ENCODE data around the gene TBC1D30.

- TF ChIP-seq CTCF (IDR thresholded peaks at IDR 0.05) (no peak), POLR2A (IDR thresholded peaks at IDR 0.05) (no peak)
Measured at GRCh38 chr12:64833928-64834327, 9.5 kb downstream of the TBC1D30 start.
